AG04450 (cell line): Measurements from ENCODE around the gene SAXO2. TPM values are rescaled to one million over a fixed set of nuclear protein-coding genes. Genes with fewer than 3 reads are reported as not detected.
A peak's percentile ranks its signal among the peaks of the same experiment; 100 is the strongest.
"Not testable (repeated sequence)": the region's sequence is repeated elsewhere in the genome, so short reads cannot be mapped to it uniquely, and the experiment has no call there.

Experiments used
- CTCF ChIA-PET: fragments of 300-600, 350-600 bp; formaldehyde crosslinking; extraction: SDS; loops from one replicate; lab custom pipeline; 2022; ENCODE audit warnings: antibody characterized with exemption, inconsistent platforms; lab: Charles Lee
- POLR2A ChIA-PET: fragments of 350-600 bp; formaldehyde crosslinking; extraction: SDS; loops from one replicate; lab custom pipeline; 2021; ENCODE audit warnings: antibody characterized with exemption, inconsistent platforms; lab: Yijun Ruan, JAX
- DNase-seq: peaks from one replicate; pipeline ENCODE4 v3.0.0-alpha.2; 2011; ENCODE audit warnings: low read depth, low spot score
- H3K27ac ChIP-seq: one replicate; pipeline ENCODE4 v1.5.1; 2012; ENCODE audit warnings: low read depth, low read length, control low read depth
- H3K27me3 ChIP-seq: one replicate; pipeline ENCODE4 v1.6.0; 2012; ENCODE audit warnings: low read length; ENCODE audit not compliant: control insufficient read depth, insufficient read depth
- H3K4me3 ChIP-seq: 2 replicates; pipeline ENCODE4 v1.5.1; 2011; ENCODE audit warnings: mild to moderate bottlenecking, low read depth, low read length, control low read depth
- H3K9me3 ChIP-seq: 2 replicates; pipeline ENCODE4 v1.5.1; 2012; ENCODE audit warnings: low read length; ENCODE audit not compliant: control insufficient read depth, insufficient read depth
- CTCF ChIP-seq: IDR thresholded peaks from 2 replicates; pipeline ENCODE4 v1.5.1; 2011; ENCODE audit warnings: low read depth, low read length, control low read depth, inconsistent platforms
- polyA plus RNA-seq: library from polyadenylated mRNA; depleted of rRNA; stranded (reverse); fragments of >200 nt; gene quantifications from 2 replicates; pipeline ENCODE4 v1.2.3, GENCODE V29; 2011

The SAXO2 gene
- polyA plus RNA-seq, 1 experiment = 3.6 TPM

DNA sequence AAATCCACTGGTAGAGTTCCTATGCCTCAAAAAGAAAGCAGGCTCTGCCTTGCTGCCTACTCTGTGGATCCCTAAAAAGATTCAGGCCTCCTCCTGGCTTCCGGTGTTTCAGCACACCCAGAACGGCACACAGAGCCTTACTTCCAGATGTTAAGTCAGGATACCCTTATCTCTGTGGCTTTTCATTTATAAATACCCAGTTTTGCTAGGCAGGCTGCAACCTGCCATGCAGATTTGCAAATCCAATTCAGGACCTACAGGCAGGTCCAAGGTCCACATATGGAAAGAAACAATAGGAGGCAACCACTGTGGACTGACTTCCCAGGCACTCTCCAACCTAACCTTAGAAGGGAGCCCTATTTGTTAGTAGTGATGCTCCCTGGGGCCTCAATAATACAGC lies 30.8 kb upstream of the SAXO2 start:
- POLR2A ChIA-PET = no interaction called here
- no peak overlapping the region for H3K4me3 ChIP-seq
- no peak for TF ChIP-seq CTCF
- CTCF ChIA-PET = no interaction called here
- DNase-seq = no peak
- H3K27ac ChIP-seq = no peak overlapping the region
- H3K27me3 ChIP-seq = no peaks in the 10 kb centered on the region
- H3K9me3 ChIP-seq = no peaks in the 10 kb centered on the region

DNA sequence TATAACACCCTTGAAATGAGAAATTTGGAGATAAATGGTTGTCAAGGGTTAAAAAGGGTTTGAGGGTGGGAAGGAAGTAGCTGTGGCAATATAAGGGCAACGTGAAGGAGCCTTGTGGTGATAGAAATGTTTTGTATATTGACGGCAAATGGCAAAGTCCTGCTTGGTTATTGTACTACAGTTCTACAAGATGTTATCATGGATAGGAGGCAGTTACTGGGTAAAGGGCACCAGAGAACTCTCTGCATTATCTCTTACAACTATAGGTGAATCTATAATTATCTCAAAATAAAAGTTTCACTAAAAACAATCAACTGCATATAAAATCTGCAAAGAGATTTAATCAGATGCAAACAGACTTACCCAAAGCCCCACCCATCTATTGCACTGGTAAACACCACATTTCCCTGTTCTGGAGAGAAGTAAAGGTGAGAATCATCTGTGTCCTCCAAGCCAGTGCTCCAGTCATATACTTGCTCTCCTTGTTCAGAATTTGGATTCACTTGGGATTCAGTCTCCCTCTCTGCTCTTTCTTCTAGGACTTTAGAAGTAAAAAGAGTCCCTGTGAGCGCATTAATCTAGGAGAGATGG lies 24.6 kb upstream of the SAXO2 start:
- H3K27me3 ChIP-seq, CTCF ChIA-PET, H3K27ac ChIP-seq, H3K4me3 ChIP-seq, H3K9me3 ChIP-seq, POLR2A ChIA-PET, DNase-seq: not testable (repeated sequence)

GRCh38 chr15:82239685-82240391 lies 22.8 kb upstream of the SAXO2 start:
- no peak overlapping the region for H3K27ac ChIP-seq
- no peak for DNase-seq
- ChIA-PET CTCF (no interaction called here), POLR2A (no interaction called here)
- H3K9me3 ChIP-seq = no peaks in the 10 kb centered on the region
- no peak overlapping the region for H3K4me3 ChIP-seq
- H3K27me3 ChIP-seq = no peaks in the 10 kb centered on the region
- TF ChIP-seq CTCF = no peak

- H3K9me3 ChIP-seq, POLR2A ChIA-PET, H3K27ac ChIP-seq, H3K27me3 ChIP-seq, H3K4me3 ChIP-seq, DNase-seq, CTCF ChIA-PET: not testable (repeated sequence)
Observed at GRCh38 chr15:82241836-82242499, 20.6 kb upstream of the SAXO2 start.

DNA sequence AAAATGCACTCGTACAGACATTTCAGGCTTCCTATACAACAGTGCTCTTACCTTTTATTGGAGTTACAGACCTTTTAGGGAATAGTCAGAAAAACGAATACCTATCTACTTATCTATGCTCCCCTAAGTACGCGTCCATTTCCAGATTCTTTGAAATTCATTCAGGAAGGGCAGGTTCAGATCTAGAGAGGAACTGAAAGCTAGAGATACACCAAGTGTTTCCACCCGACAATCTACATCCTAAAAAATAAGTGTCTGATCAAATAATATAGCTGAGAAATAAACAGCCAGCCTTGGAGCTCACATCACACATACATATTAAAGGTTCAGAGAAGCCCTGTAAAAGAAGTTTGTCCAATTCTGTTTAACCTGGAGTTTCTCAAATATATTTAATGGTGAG lies 19.0 kb upstream of the SAXO2 start:
- DNase-seq, H3K27ac ChIP-seq, CTCF ChIA-PET, H3K27me3 ChIP-seq, H3K9me3 ChIP-seq, H3K4me3 ChIP-seq, POLR2A ChIA-PET: not testable (repeated sequence)

- H3K27ac ChIP-seq, H3K27me3 ChIP-seq, DNase-seq, H3K4me3 ChIP-seq, POLR2A ChIA-PET, CTCF ChIA-PET, H3K9me3 ChIP-seq: not testable (repeated sequence)
Observed at GRCh38 chr15:82245956-82246355, 16.7 kb upstream of the SAXO2 start.

DNA sequence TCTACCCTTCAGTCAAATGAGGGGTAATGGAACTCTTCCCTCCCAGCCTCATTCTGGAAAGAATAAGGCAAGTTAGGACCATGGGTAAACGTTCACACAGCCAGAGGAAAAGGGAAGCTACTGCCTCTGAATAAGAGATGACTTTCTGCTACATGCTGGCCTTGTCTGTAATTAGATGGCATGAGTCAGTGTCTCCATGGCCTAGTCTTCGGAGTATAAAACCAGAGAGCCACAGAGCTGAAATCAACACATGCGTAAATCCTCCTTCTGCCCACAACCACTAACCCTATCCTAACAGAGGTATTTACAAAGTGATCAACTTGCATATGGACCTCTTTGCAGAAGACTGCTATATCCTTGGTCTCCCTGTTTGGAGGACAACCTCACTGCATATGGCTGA lies 14.4 kb upstream of the SAXO2 start:
- CTCF ChIA-PET, POLR2A ChIA-PET, DNase-seq, H3K9me3 ChIP-seq, H3K27ac ChIP-seq, H3K27me3 ChIP-seq, H3K4me3 ChIP-seq: not testable (repeated sequence)

DNA sequence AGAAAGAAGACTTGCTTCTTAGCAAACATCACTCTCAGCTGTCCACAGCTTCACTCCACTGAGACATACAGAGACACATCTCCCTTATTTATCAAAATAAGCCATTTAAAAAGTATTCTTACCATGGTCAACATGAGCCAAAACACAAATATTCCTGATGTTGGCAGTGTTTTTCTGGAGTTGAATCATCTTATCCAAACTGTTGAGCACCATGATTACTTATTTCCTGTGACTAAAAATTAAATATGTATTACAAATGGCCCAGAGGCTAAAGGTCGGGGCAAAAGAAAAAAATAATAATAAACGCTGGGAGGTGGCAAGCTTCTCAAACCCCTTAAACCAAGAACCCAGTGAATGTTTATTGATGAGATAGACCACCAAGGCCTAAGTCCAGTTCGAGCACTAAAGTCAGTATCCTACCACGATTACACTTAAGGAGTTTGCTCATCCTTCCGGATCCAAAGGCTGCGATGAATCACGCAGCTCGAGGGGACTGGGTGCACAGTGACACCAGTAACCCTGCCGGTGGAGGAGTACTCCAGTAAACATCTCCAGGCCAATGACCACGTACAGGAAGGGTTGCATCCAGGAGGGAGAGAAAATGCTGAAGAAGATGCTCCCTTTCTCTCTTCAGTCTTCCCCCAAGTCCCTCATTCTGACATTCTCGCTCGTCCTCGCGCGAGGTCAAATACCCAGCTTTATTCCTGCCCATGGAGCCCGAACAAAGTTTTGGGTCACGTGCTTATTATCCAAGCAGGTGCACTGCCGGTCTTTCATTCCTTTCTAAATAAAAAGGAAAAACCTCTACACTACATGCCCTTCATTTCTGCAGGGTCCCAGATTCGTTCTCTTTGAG lies 824 bp upstream of the SAXO2 start:
- Histone ChIP-seq H3K4me3 (peak overlapping the region; percentile 78), H3K27ac (peak overlapping the region; percentile 34)
- H3K27me3 ChIP-seq, DNase-seq, H3K9me3 ChIP-seq: not testable (repeated sequence)
- POLR2A ChIA-PET = interaction anchor here (0.5 kb wide), 1 partner anchor 1302 kb away, joined by 5 read pairs; no protein-coding TSS in a partner anchor
- CTCF ChIA-PET = interaction anchor here (0.6 to 1.7 kb wide), 3 partner anchors 14 to 851 kb away, joined by 3 to 4 read pairs (median 4); no protein-coding TSS in a partner anchor
